Measurements from ENCODE around the gene GPR180.

- TF ChIP-seq, protein P1, sequence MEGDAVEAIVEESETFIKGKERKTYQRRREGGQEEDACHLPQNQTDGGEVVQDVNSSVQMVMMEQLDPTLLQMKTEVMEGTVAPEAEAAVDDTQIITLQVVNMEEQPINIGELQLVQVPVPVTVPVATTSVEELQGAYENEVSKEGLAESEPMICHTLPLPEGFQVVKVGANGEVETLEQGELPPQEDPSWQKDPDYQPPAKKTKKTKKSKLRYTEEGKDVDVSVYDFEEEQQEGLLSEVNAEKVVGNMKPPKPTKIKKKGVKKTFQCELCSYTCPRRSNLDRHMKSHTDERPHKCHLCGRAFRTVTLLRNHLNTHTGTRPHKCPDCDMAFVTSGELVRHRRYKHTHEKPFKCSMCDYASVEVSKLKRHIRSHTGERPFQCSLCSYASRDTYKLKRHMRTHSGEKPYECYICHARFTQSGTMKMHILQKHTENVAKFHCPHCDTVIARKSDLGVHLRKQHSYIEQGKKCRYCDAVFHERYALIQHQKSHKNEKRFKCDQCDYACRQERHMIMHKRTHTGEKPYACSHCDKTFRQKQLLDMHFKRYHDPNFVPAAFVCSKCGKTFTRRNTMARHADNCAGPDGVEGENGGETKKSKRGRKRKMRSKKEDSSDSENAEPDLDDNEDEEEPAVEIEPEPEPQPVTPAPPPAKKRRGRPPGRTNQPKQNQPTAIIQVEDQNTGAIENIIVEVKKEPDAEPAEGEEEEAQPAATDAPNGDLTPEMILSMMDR (CRISPR knock-in tag; IDR thresholded peaks at IDR 0.05), result no peak
- TF ChIP-seq RFX5 (IDR thresholded peaks at IDR 0.05; ENCODE audit: low read depth, low read length) (no peak), SP5 (CRISPR knock-in tag; IDR thresholded peaks at IDR 0.05; ENCODE audit: borderline replicate concordance, low read depth) (no peak), ZNF317 (CRISPR knock-in tag; IDR thresholded peaks at IDR 0.05) (no peak), MAFK (conservative IDR thresholded peaks at IDR 0.05 in 1 of 2, IDR thresholded peaks at IDR 0.05 in 1 of 2; ENCODE audit: low read length in 2 of 2) (no peak), RXRA (CRISPR knock-in tag; IDR thresholded peaks at IDR 0.05) (no peak), ZNF891 (CRISPR knock-in tag; IDR thresholded peaks at IDR 0.05) (no peak), TOE1 (CRISPR knock-in tag; IDR thresholded peaks at IDR 0.05) (no peak), SIN3A (IDR thresholded peaks at IDR 0.05; ENCODE audit: borderline replicate concordance, low read depth, low read length) (no peak), HMGXB4 (CRISPR knock-in tag; IDR thresholded peaks at IDR 0.05; ENCODE audit: borderline replicate concordance in 1 of 2, low read depth in 1 of 2) (no peak), RFX1 (IDR thresholded peaks at IDR 0.05) (no peak), JDP2 (CRISPR knock-in tag; IDR thresholded peaks at IDR 0.05; ENCODE audit: borderline replicate concordance) (no peak)
These were observed 45.0 kb upstream of the GPR180 start for GRCh38 chr13:94556621-94557020.
